Endothelial cell of umbilical vein (primary cell): ENCODE results near the gene ZNF385B. TPM values are rescaled to one million over a fixed set of nuclear protein-coding genes. Genes with fewer than 3 reads are reported as not detected.

Experiments used
- BruUV-seq: library from RNA; stranded (reverse); fragments of 400-500 nt; replicated peaks from 2 replicates; lab custom pipeline; 2021; lab: Mats Ljungman, UMichigan
- CTCF ChIA-PET: fragments of 300-600, 350-600 bp; sonication (Branson Sonifier 250); formaldehyde crosslinking; loops from one replicate; lab custom pipeline; 2021; ENCODE audit warnings: antibody characterized with exemption, inconsistent platforms; lab: Charles Lee
- POLR2A ChIA-PET: fragments of 300-600, 350-600 bp; sonication (Branson Sonifier 250); formaldehyde crosslinking; loops from one replicate; lab custom pipeline; 2021; ENCODE audit warnings: antibody characterized with exemption, inconsistent platforms; lab: Charles Lee
- DNase-seq: peaks from one replicate; pipeline ENCODE4 v3.0.0-alpha.2; 2011; ENCODE audit warnings: low read depth, low spot score
- FAIRE-seq: peaks from 2 replicates; lab custom pipeline; 2011; peaks lifted over from hg19 to GRCh38; lab: Jason Lieb, UNC
- H2AFZ ChIP-seq: 2 replicates; pipeline ENCODE4 v1.6.0; 2012; ENCODE audit warnings: low read depth, low read length, control low read depth, inconsistent platforms
- H3K27ac ChIP-seq: 2 replicates; pipeline ENCODE4 v1.5.1; 2011; ENCODE audit warnings: low read depth, mild to moderate bottlenecking, control low read depth, low read length, moderate library complexity; ENCODE audit not compliant: insufficient read depth
- H3K27me3 ChIP-seq, 2 experiments: 2 replicates each; pipeline versions ENCODE4 v1.6.0 to v1.6.1; 2011; ENCODE audit warnings: low read length in 2 of 2, mixed read lengths in 1 of 2; ENCODE audit not compliant: control insufficient read depth in 2 of 2, insufficient read depth in 2 of 2
- H3K36me3 ChIP-seq, 2 experiments: 2 replicates in 1 of 2; 3 replicates in 1 of 2; pipeline ENCODE4 v1.5.1; 2011; ENCODE audit warnings: low read length in 2 of 2, mild to moderate bottlenecking in 1 of 2, moderate library complexity in 1 of 2; ENCODE audit not compliant: control insufficient read depth in 2 of 2, insufficient read depth in 2 of 2; ENCODE audit errors: extremely low read depth in 1 of 2
- H3K4me1 ChIP-seq: 3 replicates; pipeline ENCODE4 v1.5.1; 2011; ENCODE audit warnings: mild to moderate bottlenecking, low read length; ENCODE audit not compliant: control insufficient read depth, insufficient read depth; ENCODE audit errors: extremely low read depth
- H3K4me2 ChIP-seq: 2 replicates; pipeline ENCODE4 v1.6.1; 2011; ENCODE audit warnings: low read length, control low read depth, mixed read lengths; ENCODE audit not compliant: insufficient read depth
- H3K4me3 ChIP-seq, 3 experiments: fragments of 200-600 bp in 1 of 3; sonication (generic), shearing (Covaris generic) in 1 of 3; replicated peaks in 1 of 3; 2 replicates each; pipeline ENCODE4 v1.5.1; 2011 to 2016; ENCODE audit warnings: control low read depth in 3 of 3, low read length in 3 of 3, mild to moderate bottlenecking in 2 of 3, inconsistent platforms in 1 of 3, low read depth in 1 of 3, moderate library complexity in 1 of 3; ENCODE audit not compliant: insufficient read depth in 1 of 3
- H3K79me2 ChIP-seq: 2 replicates; pipeline ENCODE4 v1.6.0; 2012; ENCODE audit warnings: low read length, inconsistent platforms; ENCODE audit not compliant: control insufficient read depth, insufficient read depth
- H3K9ac ChIP-seq: replicated peaks from 2 replicates; pipeline ENCODE3; 2011; ENCODE audit warnings: low read length, control low read depth; ENCODE audit not compliant: insufficient read depth; ENCODE audit errors: extremely low read depth
- H3K9me1 ChIP-seq: replicated peaks from 3 replicates; pipeline ENCODE4 v1.6.0; 2011; ENCODE audit warnings: mild to moderate bottlenecking, low read length; ENCODE audit not compliant: control insufficient read depth, insufficient read depth; ENCODE audit errors: extremely low read depth
- H3K9me3 ChIP-seq: replicated peaks from 2 replicates; pipeline ENCODE4 v1.5.1; 2012; ENCODE audit warnings: low read length, inconsistent platforms; ENCODE audit not compliant: control insufficient read depth, insufficient read depth
- H4K20me1 ChIP-seq: replicated peaks from 2 replicates; pipeline ENCODE3; 2011; ENCODE audit warnings: mild to moderate bottlenecking, low read length; ENCODE audit not compliant: control insufficient read depth, insufficient read depth; ENCODE audit errors: extremely low read depth
- EZH2 ChIP-seq: IDR thresholded peaks from 2 replicates; pipeline ENCODE4 v1.6.1; 2012; ENCODE audit warnings: borderline replicate concordance, low read depth, mild to moderate bottlenecking, moderate library complexity, low read length, inconsistent platforms; ENCODE audit not compliant: severe bottlenecking
- FOS ChIP-seq: IDR thresholded peaks from 2 replicates; pipeline ENCODE4 v1.6.1; 2011; ENCODE audit warnings: mild to moderate bottlenecking, low read length, moderate library complexity, borderline replicate concordance; ENCODE audit not compliant: insufficient read depth
- GATA2 ChIP-seq: IDR thresholded peaks from 2 replicates; pipeline ENCODE4 v1.7.0; 2011; ENCODE audit warnings: low read depth, mild to moderate bottlenecking, moderate library complexity, mixed read lengths, low read length; ENCODE audit not compliant: insufficient read length, insufficient read depth
- JUN ChIP-seq: IDR thresholded peaks from 2 replicates; pipeline ENCODE4 v1.6.1; 2011; ENCODE audit warnings: borderline replicate concordance, low read depth; ENCODE audit not compliant: insufficient read length, insufficient read depth
- MAX ChIP-seq: IDR thresholded peaks from 2 replicates; pipeline ENCODE4 v1.6.1; 2011; ENCODE audit not compliant: insufficient read depth, insufficient read length
- POLR2A ChIP-seq: IDR thresholded peaks from 2 replicates; pipeline ENCODE4 v1.6.1; 2012; ENCODE audit warnings: low read depth, mild to moderate bottlenecking, control low read depth, low read length
- POLR2AphosphoS5 ChIP-seq: IDR thresholded peaks from 2 replicates; pipeline ENCODE4 v1.6.1; 2012; ENCODE audit warnings: low read depth, mild to moderate bottlenecking, control low read depth, low read length, moderate library complexity; ENCODE audit not compliant: insufficient read depth
- dilution Hi-C: fragments of 300-500 bp; cut with MboI; formaldehyde crosslinking; loops from one replicate; pipeline ENCODE4 v1.15.0; 2019; ENCODE audit warnings: low sequenced_read_pairs; ENCODE audit not compliant: extremely low pct_ligation_motif_present
- intact Hi-C: fragments of 100-400 bp; cut with micrococcal nuclease; formaldehyde crosslinking; loops from one replicate; pipeline ENCODE4 v1.10.0; 2022
- polyA plus RNA-seq, 4 experiments: library from polyadenylated mRNA; depleted of rRNA in 3 of 4; stranded (reverse) in 3 of 4; unstranded in 1 of 4; fragments of >200 nt; gene quantifications; 2 replicates each; pipeline versions ENCODE4 v1.2.1 to v1.2.3, GENCODE V29; 2011 to 2012; ENCODE audit warnings: missing spikeins in 1 of 4
- total RNA-seq: library from RNA; stranded (reverse); gene quantifications from 2 replicates; pipeline ENCODE4 v1.2.3, GENCODE V29; 2021

ZNF385B gene
- total and polyA plus RNA-seq, 2 donors (not counting 3 experiments of a cell fraction or from before 2014, with no cell fraction given): not detected

GRCh38 chr2:179650420-179650819, 211.0 kb downstream of the ZNF385B start:
- no TSS peak for BruUV-seq
- ChIA-PET CTCF (no interaction called here), POLR2A (no interaction called here)
- TF ChIP-seq POLR2AphosphoS5 (no peak), EZH2 (no peak), JUN (no peak), POLR2A (no peak), MAX (no peak), GATA2 (no peak)
- Histone ChIP-seq H2AFZ (no peak overlapping the region), H3K9ac (no peak overlapping the region), H3K4me1 (no peaks in the 10 kb centered on the region), H3K79me2 (no peaks in the 10 kb centered on the region), H3K36me3 (no peaks in the 10 kb centered on the region), H3K27me3 (no peaks in the 10 kb centered on the region), H3K9me3 (no peaks in the 10 kb centered on the region), H3K4me2 (no peak overlapping the region), H3K27ac (no peak overlapping the region), H3K4me3 (no peak overlapping the region), H3K9me1 (no peaks in the 10 kb centered on the region), H4K20me1 (no peaks in the 10 kb centered on the region)
- intact Hi-C loops (no loop called here), dilution Hi-C loops (no loop called here)
- DNase-seq (no peak), FAIRE-seq (no peak)

- Histone ChIP-seq H3K36me3 (no peaks in the 10 kb centered on the region), H3K4me1 (no peaks in the 10 kb centered on the region), H2AFZ (no peak overlapping the region), H3K79me2 (no peaks in the 10 kb centered on the region), H3K9ac (no peak overlapping the region), H3K4me2 (no peak overlapping the region), H3K27ac (no peak overlapping the region), H3K9me1 (no peaks in the 10 kb centered on the region), H3K27me3 (no peaks in the 10 kb centered on the region), H3K9me3 (no peaks in the 10 kb centered on the region), H4K20me1 (no peaks in the 10 kb centered on the region), H3K4me3 (no peak overlapping the region)
- no peak for DNase-seq
- FAIRE-seq: no peak
- BruUV-seq: no TSS peak
- ChIA-PET CTCF (no interaction called here), POLR2A (no interaction called here)
- intact Hi-C loops (no loop called here), dilution Hi-C loops (no loop called here)
- TF ChIP-seq FOS (no peak), EZH2 (no peak), POLR2AphosphoS5 (no peak)
Measured at GRCh38 chr2:179646862-179647587, 214.4 kb downstream of the ZNF385B start.
